GM18519 (cell line): ENCODE data around the gene FBXW7.

ENCODE experiments used
- ATAC-seq: cut with Tn5 transposase; IDR thresholded peaks from one replicate; pipeline ENCODE4 v1.9.1; 2021; ENCODE audit warnings: mild to moderate bottlenecking, moderate library complexity; ENCODE audit not compliant: unreplicated experiment, low FRiP score

The FBXW7 gene

GRCh38 chr4:152437561-152437960 lies 98.3 kb downstream of the FBXW7 start:
- no peak for ATAC-seq

- no peak for ATAC-seq
These were observed 99.5 kb downstream of the FBXW7 start for GRCh38 chr4:152436384-152436783.

GRCh38 chr4:152434011-152434410 lies 101.9 kb downstream of the FBXW7 start:
- ATAC-seq: no peak

- no peak for ATAC-seq
These were observed 104.1 kb downstream of the FBXW7 start for GRCh38 chr4:152431784-152432183.

- no peak for ATAC-seq
These were observed 104.6 kb downstream of the FBXW7 start for GRCh38 chr4:152431291-152431690.

GRCh38 chr4:152430507-152430906 lies 105.4 kb downstream of the FBXW7 start:
- no peak for ATAC-seq

GRCh38 chr4:152427981-152428380 lies 107.9 kb downstream of the FBXW7 start:
- no peak for ATAC-seq

- no peak for ATAC-seq
These were observed 110.9 kb downstream of the FBXW7 start for GRCh38 chr4:152424977-152425376.

GRCh38 chr4:152424396-152424795 lies 111.5 kb downstream of the FBXW7 start:
- ATAC-seq: no peak

GRCh38 chr4:152422817-152423320 lies 113.0 kb downstream of the FBXW7 start:
- no peak for ATAC-seq

GRCh38 chr4:152421576-152421975 lies 114.3 kb downstream of the FBXW7 start:
- ATAC-seq: no peak

- ATAC-seq: no peak
These were observed 116.1 kb downstream of the FBXW7 start for GRCh38 chr4:152419809-152420208.

GRCh38 chr4:152417673-152418072 lies 118.2 kb downstream of the FBXW7 start:
- ATAC-seq: no peak

GRCh38 chr4:152415980-152416379 lies 119.9 kb downstream of the FBXW7 start:
- ATAC-seq: no peak

- no peak for ATAC-seq
These were observed 127.2 kb downstream of the FBXW7 start for GRCh38 chr4:152408514-152409327.

GRCh38 chr4:152401424-152401823 lies 134.5 kb downstream of the FBXW7 start:
- no peak for ATAC-seq

GRCh38 chr4:152399246-152399645 lies 136.6 kb downstream of the FBXW7 start:
- ATAC-seq: peak; percentile 51

GRCh38 chr4:152398060-152398459 lies 137.8 kb downstream of the FBXW7 start:
- no peak for ATAC-seq

GRCh38 chr4:152394791-152395190 lies 141.1 kb downstream of the FBXW7 start:
- no peak for ATAC-seq

- no peak for ATAC-seq
These were observed 143.8 kb downstream of the FBXW7 start for GRCh38 chr4:152392079-152392478.

- no peak for ATAC-seq
These were observed 145.7 kb downstream of the FBXW7 start for GRCh38 chr4:152390216-152390615.

- ATAC-seq: no peak
These were observed 146.5 kb downstream of the FBXW7 start for GRCh38 chr4:152389359-152389758.
